Astrocyte (in vitro differentiated cells and primary cell): ENCODE results near the gene CDH8. TPM values are rescaled to one million over a fixed set of nuclear protein-coding genes. Genes with fewer than 3 reads are reported as not detected.

ENCODE experiments used
- DNase-seq: peaks from one replicate; pipeline ENCODE4 v3.0.0-alpha.2; 2010; ENCODE audit warnings: low read depth
- FAIRE-seq: peaks from 2 replicates; lab custom pipeline; 2011; peaks lifted over from hg19 to GRCh38; lab: Jason Lieb, UNC
- H2AFZ ChIP-seq: 2 replicates; pipeline ENCODE4 v1.6.0; 2012; ENCODE audit warnings: low read depth, low read length, inconsistent platforms
- H3K27ac ChIP-seq: 2 replicates; pipeline ENCODE4 v1.5.1; 2011; ENCODE audit warnings: low read depth, low read length, inconsistent platforms
- H3K27me3 ChIP-seq: 2 replicates; pipeline ENCODE4 v1.6.0; 2011; ENCODE audit warnings: low read length, inconsistent platforms; ENCODE audit not compliant: insufficient read depth
- H3K36me3 ChIP-seq: 2 replicates; pipeline ENCODE4 v1.5.1; 2011; ENCODE audit warnings: low read length, inconsistent platforms; ENCODE audit not compliant: insufficient read depth
- H3K4me1 ChIP-seq: 2 replicates; pipeline ENCODE4 v1.5.1; 2011; ENCODE audit warnings: low read length, inconsistent platforms; ENCODE audit not compliant: insufficient read depth
- H3K4me2 ChIP-seq: 2 replicates; pipeline ENCODE4 v1.6.0; 2012; ENCODE audit warnings: low read length, inconsistent platforms
- H3K4me3 ChIP-seq: 2 replicates; pipeline ENCODE4 v1.5.1; 2011; ENCODE audit warnings: low read depth, mild to moderate bottlenecking, low read length, inconsistent platforms; ENCODE audit not compliant: insufficient read depth
- H3K79me2 ChIP-seq: 2 replicates; pipeline ENCODE4 v1.6.0; 2012; ENCODE audit warnings: mild to moderate bottlenecking, low read length, inconsistent platforms; ENCODE audit not compliant: insufficient read depth
- H3K9ac ChIP-seq: 2 replicates; pipeline ENCODE4 v1.6.0; 2012; ENCODE audit warnings: mild to moderate bottlenecking, low read length, inconsistent platforms
- H3K9me3 ChIP-seq: 2 replicates; pipeline ENCODE4 v1.5.1; 2012; ENCODE audit warnings: low read depth, mild to moderate bottlenecking, low read length, inconsistent platforms; ENCODE audit not compliant: insufficient read depth
- H4K20me1 ChIP-seq: 2 replicates; pipeline ENCODE4 v1.6.0; 2012; ENCODE audit warnings: low read length, inconsistent platforms; ENCODE audit not compliant: insufficient read depth
- H3K27ac Mint-ChIP-seq: one replicate; pipeline ENCODE4 v1.8.0; 2021; ENCODE audit warnings: mild to moderate bottlenecking, mixed read lengths; ENCODE audit not compliant: unreplicated experiment
- H3K27me3 Mint-ChIP-seq: one replicate; pipeline ENCODE4 v1.8.0; 2021; ENCODE audit warnings: low read depth, mixed read lengths; ENCODE audit not compliant: unreplicated experiment
- H3K36me3 Mint-ChIP-seq: one replicate; pipeline ENCODE4 v1.8.0; 2021; ENCODE audit warnings: low read depth, mixed read lengths; ENCODE audit not compliant: unreplicated experiment
- H3K4me1 Mint-ChIP-seq: one replicate; pipeline ENCODE4 v1.8.0; 2021; ENCODE audit warnings: low read depth, mixed read lengths; ENCODE audit not compliant: unreplicated experiment
- H3K4me3 Mint-ChIP-seq: one replicate; pipeline ENCODE4 v1.8.0; 2021; ENCODE audit warnings: mild to moderate bottlenecking, moderate library complexity, mixed read lengths; ENCODE audit not compliant: unreplicated experiment
- H3K9me3 Mint-ChIP-seq: one replicate; pipeline ENCODE4 v1.8.0; 2021; ENCODE audit warnings: mild to moderate bottlenecking, mixed read lengths; ENCODE audit not compliant: unreplicated experiment
- CTCF ChIP-seq: IDR thresholded peaks from 2 replicates; pipeline ENCODE4 v1.5.1; 2011; ENCODE audit warnings: low read depth, mild to moderate bottlenecking, inconsistent platforms, low read length, moderate library complexity; ENCODE audit not compliant: insufficient read depth
- EZH2 ChIP-seq: IDR thresholded peaks from 2 replicates; pipeline ENCODE4 v1.6.1; 2012; ENCODE audit warnings: mild to moderate bottlenecking, low read length, inconsistent platforms; ENCODE audit not compliant: insufficient read depth
- total RNA-seq: library from RNA; stranded (reverse); gene quantifications from 2 replicates; pipeline ENCODE4 v1.2.1, GENCODE V29; 2021

CDH8 gene
- total RNA-seq, 1 donor from 2014 or later, result 17.5 TPM

GRCh38 chr16:61654962-61655361, 381.3 kb downstream of the CDH8 start:
- Histone ChIP-seq H3K4me3 (no peak overlapping the region), H3K4me1 (no peaks in the 10 kb centered on the region), H3K27me3 (no peaks in the 10 kb centered on the region), H3K9ac (no peak overlapping the region), H3K79me2 (no peaks in the 10 kb centered on the region), H4K20me1 (no peaks in the 10 kb centered on the region), H3K36me3 (no peaks in the 10 kb centered on the region), H3K4me2 (no peak overlapping the region), H3K27ac (no peak overlapping the region), H2AFZ (no peak overlapping the region), H3K9me3 (no peaks in the 10 kb centered on the region)
- H3K27ac Mint-ChIP-seq, result no peak overlapping the region
- TF ChIP-seq CTCF (no peak), EZH2 (no peak)
- no peak overlapping the region for H3K4me3 Mint-ChIP-seq
- no peaks in the 10 kb centered on the region for H3K4me1 Mint-ChIP-seq
- no peaks in the 10 kb centered on the region for H3K27me3 Mint-ChIP-seq
- no peaks in the 10 kb centered on the region for H3K9me3 Mint-ChIP-seq
- no peak for FAIRE-seq
- no peaks in the 10 kb centered on the region for H3K36me3 Mint-ChIP-seq
- DNase-seq, result no peak

- Histone ChIP-seq H3K9ac (no peak overlapping the region), H2AFZ (no peak overlapping the region), H4K20me1 (no peaks in the 10 kb centered on the region), H3K4me1 (no peaks in the 10 kb centered on the region), H3K9me3 (no peaks in the 10 kb centered on the region), H3K27me3 (no peaks in the 10 kb centered on the region), H3K27ac (no peak overlapping the region), H3K36me3 (no peaks in the 10 kb centered on the region), H3K4me2 (no peak overlapping the region), H3K4me3 (no peak overlapping the region), H3K79me2 (no peaks in the 10 kb centered on the region)
- H3K9me3 Mint-ChIP-seq, result no peaks in the 10 kb centered on the region
- no peak overlapping the region for H3K27ac Mint-ChIP-seq
- H3K27me3 Mint-ChIP-seq, result no peaks in the 10 kb centered on the region
- H3K4me3 Mint-ChIP-seq, result no peak overlapping the region
- no peaks in the 10 kb centered on the region for H3K4me1 Mint-ChIP-seq
- TF ChIP-seq CTCF (no peak), EZH2 (no peak)
- no peak for DNase-seq
- no peak for FAIRE-seq
- H3K36me3 Mint-ChIP-seq, result no peaks in the 10 kb centered on the region
Measured at GRCh38 chr16:61653544-61653943, 382.7 kb downstream of the CDH8 start.

- TF ChIP-seq CTCF, result no peak
Measured at GRCh38 chr16:61645561-61645960, 390.7 kb downstream of the CDH8 start.

More at GRCh38 chr16:61645561-61645960, 390.7 kb downstream of the CDH8 start:
- no peak overlapping the region for H3K9ac ChIP-seq
- H3K4me3 ChIP-seq, result no peak overlapping the region
- FAIRE-seq (no peak), DNase-seq (no peak)
- Mint-ChIP-seq H3K4me1 (no peaks in the 10 kb centered on the region), H3K27me3 (no peaks in the 10 kb centered on the region), H3K27ac (no peak overlapping the region), H3K4me3 (no peak overlapping the region), H3K9me3 (no peaks in the 10 kb centered on the region), H3K36me3 (no peaks in the 10 kb centered on the region)
- H2AFZ ChIP-seq, result no peak overlapping the region
- no peak overlapping the region for H3K27ac ChIP-seq
- H3K9me3 ChIP-seq, result no peaks in the 10 kb centered on the region
- H3K27me3 ChIP-seq, result no peaks in the 10 kb centered on the region
- H3K4me1 ChIP-seq, result no peaks in the 10 kb centered on the region
- no peaks in the 10 kb centered on the region for H4K20me1 ChIP-seq
- H3K79me2 ChIP-seq, result no peaks in the 10 kb centered on the region
- no peak overlapping the region for H3K4me2 ChIP-seq
- no peaks in the 10 kb centered on the region for H3K36me3 ChIP-seq
